GM12878 (cell line): Measurements from ENCODE around the gene HSPBAP1. TPM values are rescaled to one million over a fixed set of nuclear protein-coding genes. Genes with fewer than 3 reads are reported as not detected.
A peak's percentile ranks its signal among the peaks of the same experiment; 100 is the strongest.

ENCODE experiments used
- ATAC-seq: fragments of 200-7000 bp; cut with Tn5 transposase; 3 replicates; pipeline ENCODE4 v1.9.1; 2020; ENCODE audit warnings: mild to moderate bottlenecking, moderate library complexity
- BruUV-seq: library from RNA; stranded (reverse); fragments of 400-500 nt; replicated peaks from 2 replicates; lab custom pipeline; 2021; lab: Mats Ljungman, UMichigan
- CTCF ChIA-PET: fragments of 300-600 bp; sonication (Branson Sonifier 250); formaldehyde crosslinking; extraction: SDS; loops from one replicate; lab custom pipeline; 2021; ENCODE audit warnings: inconsistent platforms; lab: Yijun Ruan, JAX
- POLR2A ChIA-PET: fragments of 350-600 bp; formaldehyde crosslinking; extraction: SDS; loops from one replicate; lab custom pipeline; 2021; ENCODE audit warnings: inconsistent platforms; lab: Charles Lee
- RAD21 ChIA-PET: fragments of 300-600 bp; sonication (Branson Sonifier 250); formaldehyde crosslinking; loops from one replicate; lab custom pipeline; 2023; ENCODE audit warnings: antibody characterized with exemption; ENCODE audit not compliant: unreplicated experiment; lab: Charles Lee
- SMC1A ChIA-PET: fragments of 300-600 bp; sonication (Branson Sonifier 250); formaldehyde crosslinking; loops from one replicate; lab custom pipeline; 2023; ENCODE audit not compliant: unreplicated experiment, uncharacterized antibody; lab: Charles Lee
- DNase-seq: peaks from one replicate; pipeline ENCODE4 v3.0.0-alpha.2; 2011; ENCODE audit warnings: low read depth, low spot score
- FAIRE-seq: peaks from 3 replicates; lab custom pipeline; 2011; peaks lifted over from hg19 to GRCh38; lab: Jason Lieb, UNC
- H2AFZ ChIP-seq: 2 replicates; pipeline ENCODE4 v1.6.0; 2011; ENCODE audit warnings: low read depth, low read length, control low read depth; ENCODE audit not compliant: control insufficient read depth
- H3K27ac ChIP-seq: 2 replicates; pipeline ENCODE4 v1.5.1; 2011; ENCODE audit warnings: control low read depth; ENCODE audit not compliant: control insufficient read depth, insufficient read depth
- H3K27me3 ChIP-seq, 2 experiments: replicated peaks in 1 of 2; 2 replicates each; pipeline versions ENCODE4 v1.6.0 to v1.6.1; 2011; ENCODE audit warnings: low read length in 1 of 2; ENCODE audit not compliant: control insufficient read depth in 2 of 2, insufficient read depth in 2 of 2
- H3K36me3 ChIP-seq, 2 experiments: 2 replicates each; pipeline ENCODE4 v1.5.1; 2011; ENCODE audit warnings: low read length in 1 of 2; ENCODE audit not compliant: control insufficient read depth in 2 of 2, insufficient read depth in 2 of 2
- H3K4me1 ChIP-seq: 2 replicates; pipeline ENCODE4 v1.6.1; 2011; ENCODE audit warnings: mild to moderate bottlenecking, low read length, moderate library complexity, mixed read lengths; ENCODE audit not compliant: control insufficient read depth, insufficient read depth
- H3K4me2 ChIP-seq: 2 replicates; pipeline ENCODE4 v1.6.0; 2011; ENCODE audit warnings: control low read depth; ENCODE audit not compliant: control insufficient read depth, insufficient read depth
- H3K4me3 ChIP-seq: fragments of 200-600 bp; sonication (generic); 2 replicates; pipeline ENCODE4 v1.5.1; 2016
- H3K79me2 ChIP-seq: 2 replicates; pipeline ENCODE4 v1.6.0; 2011; ENCODE audit warnings: low read length; ENCODE audit not compliant: control insufficient read depth, insufficient read depth
- H3K9ac ChIP-seq: 2 replicates; pipeline ENCODE4 v1.8.0; 2011; ENCODE audit warnings: low read length, control low read depth, mixed read lengths; ENCODE audit not compliant: control insufficient read depth, insufficient read depth
- H3K9me3 ChIP-seq: replicated peaks from 3 replicates; pipeline ENCODE4 v1.5.1; 2011; ENCODE audit warnings: mild to moderate bottlenecking, low read length; ENCODE audit not compliant: control insufficient read depth, insufficient read depth
- H4K20me1 ChIP-seq: 2 replicates; pipeline ENCODE4 v1.6.0; 2011; ENCODE audit not compliant: control insufficient read depth, insufficient read depth
- CEBPB ChIP-seq, 2 experiments: fragments of 150-350 bp in 1 of 2; IDR thresholded peaks; 2 replicates each; pipeline ENCODE4 v1.6.1; 2012 to 2014; ENCODE audit warnings: low read depth in 2 of 2, low read length in 2 of 2, borderline replicate concordance in 1 of 2, inconsistent platforms in 1 of 2
- CHD1 ChIP-seq: IDR thresholded peaks from 2 replicates; pipeline ENCODE4 v1.6.1; 2012; ENCODE audit warnings: low read depth, low read length, improper control_type of control experiment
- EGR1 ChIP-seq, 2 experiments: IDR thresholded peaks; 1 replicate in 1 of 2; 2 replicates in 1 of 2; pipeline ENCODE4 v1.6.1; 2011 to 2012; ENCODE audit warnings: low read depth in 2 of 2, low read length in 2 of 2, borderline replicate concordance in 1 of 2, mild to moderate bottlenecking in 1 of 2, moderate library complexity in 1 of 2
- EP300 ChIP-seq, 2 experiments: fragments of 150-350 bp in 1 of 2; IDR thresholded peaks; 2 replicates each; pipeline ENCODE4 v1.6.1; 2011 to 2012; ENCODE audit warnings: low read depth in 2 of 2, low read length in 2 of 2, borderline replicate concordance in 1 of 2, improper control_type of control experiment in 1 of 2, inconsistent platforms in 1 of 2; ENCODE audit not compliant: control insufficient read depth in 1 of 2
- ETV6 ChIP-seq, 2 experiments: fragments of 450-650 bp in 1 of 2; IDR thresholded peaks in 1 of 2; conservative IDR thresholded peaks in 1 of 2; 2 replicates each; pipeline ENCODE4 v1.6.1; 2014; ENCODE audit warnings: antibody characterized with exemption in 1 of 2, borderline replicate concordance in 1 of 2, low read depth in 1 of 2, mild to moderate bottlenecking in 1 of 2, moderate library complexity in 1 of 2
- FOS ChIP-seq: IDR thresholded peaks from 3 replicates; pipeline ENCODE4 v1.6.1; 2011; ENCODE audit warnings: borderline replicate concordance; ENCODE audit not compliant: insufficient read length; ENCODE audit errors: extremely low read depth
- HDAC2 ChIP-seq: fragments of 200-600 bp; sonication (generic); IDR thresholded peaks from 2 replicates; pipeline ENCODE4 v1.6.1; 2017
- NBN ChIP-seq: fragments of 450-650 bp; IDR thresholded peaks from 2 replicates; pipeline ENCODE4 v1.6.1; 2016
- RAD21 ChIP-seq: IDR thresholded peaks from 2 replicates; pipeline ENCODE4 v1.6.1; 2011; ENCODE audit warnings: mild to moderate bottlenecking, low read depth, low read length, moderate library complexity; ENCODE audit not compliant: insufficient read depth
- SKIL ChIP-seq: fragments of 450-650 bp; IDR thresholded peaks from 2 replicates; pipeline ENCODE4 v1.6.1; 2017; ENCODE audit warnings: mild to moderate bottlenecking, low read depth, inconsistent platforms; ENCODE audit not compliant: poor library complexity, severe bottlenecking
- SMAD1 ChIP-seq: fragments of 450-650 bp; IDR thresholded peaks from 2 replicates; pipeline ENCODE4 v1.6.1; 2018; ENCODE audit warnings: mild to moderate bottlenecking, low read depth; ENCODE audit not compliant: partially characterized antibody
- SP1 ChIP-seq: IDR thresholded peaks from one replicate; pipeline ENCODE4 v1.6.1; 2011; ENCODE audit warnings: low read depth, low read length
- STAT1 ChIP-seq: fragments of 450-650 bp; conservative IDR thresholded peaks from 2 replicates; pipeline ENCODE4 v1.6.1; 2014; ENCODE audit warnings: antibody characterized with exemption, mild to moderate bottlenecking
- ZNF217 ChIP-seq: fragments of 450-650 bp; IDR thresholded peaks from 2 replicates; pipeline ENCODE4 v1.6.1; 2017; ENCODE audit warnings: antibody characterized with exemption, mild to moderate bottlenecking
- ZNF274 ChIP-seq: IDR thresholded peaks from one replicate; pipeline ENCODE4 v1.8.0; 2011; ENCODE audit not compliant: insufficient read length, insufficient read depth
- ZSCAN29 ChIP-seq: fragments of 450-650 bp; IDR thresholded peaks from 2 replicates; pipeline ENCODE4 v1.6.1; 2017; ENCODE audit warnings: mild to moderate bottlenecking, moderate library complexity
- WGBS: methylation state at CpG from one replicate; pipeline ENCODE4 v1.1.6; 2016; ENCODE audit warnings: low lambda C conversion rate; ENCODE audit not compliant: insufficient replicate concordance, insufficient coverage; ENCODE audit errors: missing lambda C conversion rate; 5-methylcytosine and 5-hydroxymethylcytosine counted together
- in situ Hi-C: fragments of 300-500 bp; cut with MboI; formaldehyde crosslinking; loops from 9 replicates; pipeline ENCODE4 v1.14.3; 2018; ENCODE audit warnings: mixed read lengths
- intact Hi-C: fragments of 100-400 bp; cut with micrococcal nuclease; formaldehyde crosslinking; loops from one replicate; pipeline ENCODE4 v1.14.2; 2022; ENCODE audit not compliant: unreplicated experiment
- polyA plus RNA-seq, 11 experiments: library from polyadenylated mRNA; depleted of rRNA in 4 of 11; unstranded in 6 of 11; stranded (reverse) in 5 of 11; fragments of >200 nt; fragmentation: Nextera tagmentation in 4 of 11; fragmentation: Illumina TruSeq in 1 of 11; extraction: Ambion mirVana in 4 of 11; extraction: Trizol in 1 of 11; gene quantifications; 1 replicate in 1 of 11; 2 replicates in 10 of 11; pipeline versions ENCODE4 v1.2.1 to v1.2.3, GENCODE V29; 2011 to 2016; ENCODE audit warnings: inconsistent platforms in 2 of 11, missing spikeins in 2 of 11, low read depth in 1 of 11
- total RNA-seq, 4 experiments: library from RNA; depleted of rRNA in 3 of 4; stranded (reverse); fragments of >200 nt in 3 of 4; fragmentation: Illumina TruSeq in 1 of 4; extraction: Trizol in 1 of 4; gene quantifications; 2 replicates each; pipeline versions ENCODE4 v1.2.1 to v1.2.3, GENCODE V29; 2013 to 2021
- TF ChIP-seq, protein P1 (sequence below): fragments of 450-650 bp; IDR thresholded peaks from 2 replicates; pipeline ENCODE4 v1.6.1; 2017; ENCODE audit warnings: mild to moderate bottlenecking, moderate library complexity

Gene HSPBAP1
- total and polyA plus RNA-seq, 10 of the 15 experiments (the other 5 are each of a cell fraction or from before 2014, with no cell fraction given), result 3.2 to 10.3 (median 7.9) TPM

DNA sequence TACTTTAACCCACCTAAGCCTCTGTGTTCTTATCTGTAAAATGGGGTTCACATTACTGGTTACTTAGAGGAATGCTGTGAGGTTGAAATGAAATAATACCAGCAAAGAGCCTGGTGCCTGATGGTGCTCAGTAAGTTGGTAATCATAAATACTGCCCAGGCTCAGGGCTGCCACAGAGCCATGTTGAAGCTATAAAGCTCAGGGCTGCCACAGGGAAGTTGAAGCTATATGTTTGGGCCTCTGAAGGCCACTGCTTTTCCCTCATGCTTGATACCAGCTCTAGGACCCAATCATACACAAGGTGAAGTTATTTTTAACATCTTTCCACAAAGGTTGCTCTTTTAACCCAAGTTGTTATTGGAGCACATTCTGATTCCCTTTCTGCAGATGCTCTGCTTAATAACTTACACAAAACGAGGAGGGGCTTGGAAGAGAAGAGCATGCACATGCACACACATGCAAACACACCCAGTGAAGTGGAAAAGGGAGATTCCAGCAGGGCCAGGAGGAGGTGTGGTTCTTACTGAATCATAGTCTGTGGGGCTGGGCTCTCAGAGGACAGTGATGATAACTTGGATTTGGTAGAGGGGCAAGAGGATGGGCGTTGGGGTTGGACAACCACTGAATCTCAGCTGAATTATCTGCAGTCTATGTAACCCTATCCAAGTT, 95.5 kb downstream of the HSPBAP1 start:
- FAIRE-seq (no peak), DNase-seq (peak; percentile 61), ATAC-seq (peak; percentile 96)
- H3K4me2 ChIP-seq, result peak overlapping the region; percentile 72
- in situ Hi-C loops, result no loop called here
- CTCF ChIA-PET, result interaction anchor here (0.7 to 1.9 kb wide), 7 partner anchors 19 to 332 kb away, joined by 3 to 10 read pairs (median 3); no protein-coding TSS in a partner anchor
- H4K20me1 ChIP-seq, result no peaks in the 10 kb centered on the region
- no peaks in the 10 kb centered on the region for H3K27me3 ChIP-seq
- H3K9ac ChIP-seq, result no peak overlapping the region
- SMC1A ChIA-PET, result interaction anchor here (1.0 to 7.3 kb wide), 9 partner anchors 10 to 185 kb away, joined by 3 to 91 read pairs (median 4); partner anchors contain the start of genes DTX3L, PARP14 and PARP9
- H3K36me3 ChIP-seq, result peaks cover 14 to 50% of the 10 kb centered on the region in 2 experiments
- H3K79me2 ChIP-seq, result peaks cover 8% of the 10 kb centered on the region
- 0% methylated on average over 2 of the region's 2 CpGs for WGBS
- peak overlapping the region; percentile 7; the same call in 1 of the 2 replicates for H3K4me3 ChIP-seq
- RAD21 ChIA-PET, result interaction anchor here (0.6 to 4.4 kb wide), 8 partner anchors 11 to 314 kb away, joined by 3 to 30 read pairs (median 5); partner anchors contain the start of genes FAM162A and PARP14
- peaks cover 7% of the 10 kb centered on the region; the same call in 2 of the 3 replicates for H3K9me3 ChIP-seq
- H3K27ac ChIP-seq, result peak overlapping the region; percentile 65
- intact Hi-C loops, result no loop called here
- no peak overlapping the region for H2AFZ ChIP-seq
- no TSS peak for BruUV-seq
- peaks cover 25% of the 10 kb centered on the region for H3K4me1 ChIP-seq
- POLR2A ChIA-PET, result interaction anchor here (0.6 to 1.3 kb wide), 4 partner anchors 14 to 209 kb away, joined by 3 read pairs; no protein-coding TSS in a partner anchor
- no peak for TF ChIP-seq SMAD1
- TF ChIP-seq ZNF217, result 0 out of 2 replicates have a peak, but pooled peaks have one; percentile 4
- no peak for TF ChIP-seq EP300 (IDR thresholded peaks at IDR 0.05; ENCODE audit: borderline replicate concordance in 1 of 2, control insufficient read depth in 1 of 2, low read depth in 2 of 2, low read length in 2 of 2)
- no peak for TF ChIP-seq CHD1
- TF ChIP-seq, protein P1, sequence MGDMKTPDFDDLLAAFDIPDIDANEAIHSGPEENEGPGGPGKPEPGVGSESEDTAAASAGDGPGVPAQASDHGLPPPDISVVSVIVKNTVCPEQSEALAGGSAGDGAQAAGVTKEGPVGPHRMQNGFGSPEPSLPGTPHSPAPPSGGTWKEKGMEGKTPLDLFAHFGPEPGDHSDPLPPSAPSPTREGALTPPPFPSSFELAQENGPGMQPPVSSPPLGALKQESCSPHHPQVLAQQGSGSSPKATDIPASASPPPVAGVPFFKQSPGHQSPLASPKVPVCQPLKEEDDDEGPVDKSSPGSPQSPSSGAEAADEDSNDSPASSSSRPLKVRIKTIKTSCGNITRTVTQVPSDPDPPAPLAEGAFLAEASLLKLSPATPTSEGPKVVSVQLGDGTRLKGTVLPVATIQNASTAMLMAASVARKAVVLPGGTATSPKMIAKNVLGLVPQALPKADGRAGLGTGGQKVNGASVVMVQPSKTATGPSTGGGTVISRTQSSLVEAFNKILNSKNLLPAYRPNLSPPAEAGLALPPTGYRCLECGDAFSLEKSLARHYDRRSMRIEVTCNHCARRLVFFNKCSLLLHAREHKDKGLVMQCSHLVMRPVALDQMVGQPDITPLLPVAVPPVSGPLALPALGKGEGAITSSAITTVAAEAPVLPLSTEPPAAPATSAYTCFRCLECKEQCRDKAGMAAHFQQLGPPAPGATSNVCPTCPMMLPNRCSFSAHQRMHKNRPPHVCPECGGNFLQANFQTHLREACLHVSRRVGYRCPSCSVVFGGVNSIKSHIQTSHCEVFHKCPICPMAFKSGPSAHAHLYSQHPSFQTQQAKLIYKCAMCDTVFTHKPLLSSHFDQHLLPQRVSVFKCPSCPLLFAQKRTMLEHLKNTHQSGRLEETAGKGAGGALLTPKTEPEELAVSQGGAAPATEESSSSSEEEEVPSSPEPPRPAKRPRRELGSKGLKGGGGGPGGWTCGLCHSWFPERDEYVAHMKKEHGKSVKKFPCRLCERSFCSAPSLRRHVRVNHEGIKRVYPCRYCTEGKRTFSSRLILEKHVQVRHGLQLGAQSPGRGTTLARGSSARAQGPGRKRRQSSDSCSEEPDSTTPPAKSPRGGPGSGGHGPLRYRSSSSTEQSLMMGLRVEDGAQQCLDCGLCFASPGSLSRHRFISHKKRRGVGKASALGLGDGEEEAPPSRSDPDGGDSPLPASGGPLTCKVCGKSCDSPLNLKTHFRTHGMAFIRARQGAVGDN, result no peak
- TF ChIP-seq ETV6 (conservative IDR thresholded peaks at IDR 0.05 in 1 of 2, IDR thresholded peaks at IDR 0.05 in 1 of 2; ENCODE audit: borderline replicate concordance in 1 of 2, low read depth in 1 of 2), result no peak
- no peak for TF ChIP-seq CEBPB (IDR thresholded peaks at IDR 0.05; ENCODE audit: borderline replicate concordance in 1 of 2, low read depth in 2 of 2, low read length in 2 of 2)
- TF ChIP-seq NBN, result no peak
- no peak for TF ChIP-seq FOS
- no peak for TF ChIP-seq STAT1
- no peak for TF ChIP-seq HDAC2
- TF ChIP-seq SKIL, result no peak
- TF ChIP-seq EGR1 (IDR thresholded peaks at IDR 0.05; ENCODE audit: borderline replicate concordance in 1 of 2, low read depth in 2 of 2, low read length in 2 of 2), result no peak
- no peak for TF ChIP-seq ZSCAN29
- no peak for TF ChIP-seq RAD21
- TF ChIP-seq ZNF274, result no peak
- TF ChIP-seq SP1, result no peak
